Suppressor macrophage treated with lipopolysaccharide for 1 hour (primary cell): Measurements from ENCODE around the gene CCK.

Experiments
- DNase-seq, 3 donors: peaks; one replicate each; pipeline ENCODE4 v3.0.0-alpha.2; 2020 to 2022

Gene CCK

GRCh38 chr3:42224658-42225421, 41.1 kb downstream of the CCK start:
- no peak for DNase-seq

DNA sequence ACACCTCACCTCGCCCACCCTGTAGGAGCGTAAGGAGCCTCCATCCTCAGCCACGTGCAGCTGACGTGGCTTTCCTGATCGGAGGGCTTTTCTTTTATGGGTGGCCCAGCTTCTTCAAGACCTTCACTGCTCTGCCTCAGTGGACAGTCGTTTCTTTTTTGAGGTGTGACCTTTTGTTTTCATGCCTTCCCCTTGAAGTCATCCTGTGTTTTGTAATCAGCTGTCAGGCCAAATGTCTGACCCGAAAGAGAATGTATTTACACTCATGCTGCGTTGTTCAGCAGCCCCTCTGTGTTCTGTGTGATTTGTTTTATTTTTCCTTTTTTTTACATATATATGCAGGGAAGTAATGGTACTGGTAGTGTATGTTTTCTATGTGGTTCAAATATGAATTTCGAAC, 41.8 kb downstream of the CCK start:
- no peak for DNase-seq

- no peak for DNase-seq
Measured at GRCh38 chr3:42222942-42223693, 42.9 kb downstream of the CCK start.

GRCh38 chr3:42220436-42221121, 45.4 kb downstream of the CCK start:
- DNase-seq = no peak

DNA sequence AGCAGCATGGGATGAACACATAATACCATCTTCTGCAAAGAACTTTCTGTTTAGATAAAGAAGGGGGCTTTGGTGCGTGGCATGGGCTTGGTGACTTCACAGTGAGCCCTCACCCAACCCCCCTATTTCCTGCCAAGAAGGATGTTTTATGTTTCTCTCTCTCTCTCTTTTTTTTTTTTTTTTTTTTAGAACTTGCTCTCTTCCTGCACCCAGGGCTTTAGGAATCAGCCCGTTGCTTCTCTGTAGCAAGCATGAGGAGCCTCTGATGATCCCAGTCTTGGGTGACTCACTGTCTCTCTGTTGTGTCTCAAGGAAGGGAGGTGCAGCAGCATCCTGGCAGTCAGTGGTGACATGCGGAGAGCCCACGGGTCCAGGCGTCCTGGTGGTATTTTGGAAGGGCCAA, 49.1 kb downstream of the CCK start:
- no peak for DNase-seq

- no peak for DNase-seq
Measured at GRCh38 chr3:42216302-42216701, 49.7 kb downstream of the CCK start.

GRCh38 chr3:42214565-42215283, 51.3 kb downstream of the CCK start:
- no peak for DNase-seq

GRCh38 chr3:42214064-42214463, 51.9 kb downstream of the CCK start:
- no peak for DNase-seq

GRCh38 chr3:42213417-42213816, 52.6 kb downstream of the CCK start:
- DNase-seq = no peak

DNA sequence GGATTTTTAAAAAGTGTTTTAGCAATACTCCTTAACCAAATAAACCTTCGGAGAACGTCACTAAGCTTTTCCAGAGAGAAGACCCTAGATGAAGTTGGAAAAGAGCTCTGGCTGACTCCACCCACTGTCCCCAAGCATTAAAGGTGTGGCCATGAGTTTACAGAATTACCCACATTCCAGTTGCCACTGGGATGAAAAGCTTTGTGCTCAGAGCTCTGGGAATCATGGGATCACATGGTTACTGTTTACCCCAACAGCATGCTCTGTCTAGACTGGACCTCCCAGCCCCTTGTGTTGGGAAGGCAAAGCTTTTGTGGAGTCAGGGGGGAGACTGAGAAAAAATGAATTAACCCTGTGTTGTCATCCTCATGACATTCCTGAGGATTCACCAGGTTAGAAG, 55.3 kb downstream of the CCK start:
- DNase-seq = no peak

DNA sequence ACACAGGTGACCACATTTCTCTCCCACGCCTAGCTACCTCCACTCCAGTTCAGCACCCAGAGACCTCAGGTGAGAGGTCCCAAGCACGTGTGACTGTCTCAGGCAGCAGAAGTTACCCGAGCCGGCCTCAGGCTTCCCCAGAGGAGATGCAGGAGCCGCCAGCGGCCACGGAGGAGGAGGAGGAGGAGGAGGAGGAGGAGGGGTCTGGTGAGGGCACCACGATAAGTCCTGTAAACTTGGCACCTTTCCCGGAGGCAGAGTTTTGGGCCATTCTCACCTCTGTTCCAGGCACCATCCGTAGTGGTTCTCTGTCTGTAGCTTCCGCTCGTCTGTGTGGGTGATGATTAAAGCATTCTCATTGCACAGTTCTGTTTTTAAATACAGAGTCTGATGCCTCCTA, 56.1 kb downstream of the CCK start:
- DNase-seq = no peak
